ENCODE measurements around the gene FIBP.

Gene FIBP

GRCh38 chr11:65871811-65872548 lies 16.3 kb downstream of the FIBP start:
- Histone ChIP-seq H3K27me3 (ENCODE audit: insufficient read depth, insufficient read length) (no peaks in the 10 kb centered on the region), H3K4me3 (ENCODE audit: insufficient read length, low read depth) (peak overlapping the region; percentile 64), H3K4me1 (ENCODE audit: insufficient read depth, insufficient read length) (peaks cover 21% of the 10 kb centered on the region), H3K9me3 (ENCODE audit: insufficient read depth, low read length) (no peaks in the 10 kb centered on the region), H3K36me3 (ENCODE audit: insufficient read depth, insufficient read length, low read length) (peaks cover 41% of the 10 kb centered on the region), H3K9ac (ENCODE audit: insufficient read length, low read depth) (peak overlapping the region; percentile 68)
- DNase-seq (ENCODE audit: low read depth, low spot score) = no peak
- no peak for TF ChIP-seq ZNF274 (IDR thresholded peaks at IDR 0.05; ENCODE audit: low read depth, low read length)
- no peak for TF ChIP-seq SUZ12 (IDR thresholded peaks at IDR 0.05; ENCODE audit: extremely low read depth, insufficient read depth, insufficient read length)
- TF ChIP-seq YY1 (IDR thresholded peaks at IDR 0.05; ENCODE audit: insufficient read depth, insufficient read length) = no peak

GRCh38 chr11:65870706-65871681 lies 17.3 kb downstream of the FIBP start:
- H3K27me3 ChIP-seq (ENCODE audit: insufficient read depth, insufficient read length) = no peaks in the 10 kb centered on the region
- no peak for DNase-seq (ENCODE audit: low read depth, low spot score)
- TF ChIP-seq ZNF274 (IDR thresholded peaks at IDR 0.05; ENCODE audit: low read depth, low read length) (no peak), SUZ12 (IDR thresholded peaks at IDR 0.05; ENCODE audit: extremely low read depth, insufficient read depth, insufficient read length) (no peak), YY1 (IDR thresholded peaks at IDR 0.05; ENCODE audit: insufficient read depth, insufficient read length) (no peak)
- peaks cover 27% of the 10 kb centered on the region for H3K4me1 ChIP-seq (ENCODE audit: insufficient read depth, insufficient read length)
- peaks cover 51% of the 10 kb centered on the region for H3K36me3 ChIP-seq (ENCODE audit: insufficient read depth, insufficient read length, low read length)
- H3K9me3 ChIP-seq (ENCODE audit: insufficient read depth, low read length) = no peaks in the 10 kb centered on the region
- peak overlapping the region; percentile 68 for H3K9ac ChIP-seq (ENCODE audit: insufficient read length, low read depth)
- H3K4me3 ChIP-seq (ENCODE audit: insufficient read length, low read depth) = peak overlapping the region; percentile 64

- no peak overlapping the region for H3K9ac ChIP-seq (ENCODE audit: insufficient read length, low read depth)
Measured at GRCh38 chr11:65870307-65870658, 18.0 kb downstream of the FIBP start.

GRCh38 chr11:65869643-65870306 lies 18.5 kb downstream of the FIBP start:
- DNase-seq (ENCODE audit: low read depth, low spot score) = no peak
- TF ChIP-seq YY1 (IDR thresholded peaks at IDR 0.05; ENCODE audit: insufficient read depth, insufficient read length) (no peak), SUZ12 (IDR thresholded peaks at IDR 0.05; ENCODE audit: extremely low read depth, insufficient read depth, insufficient read length) (no peak), ZNF274 (IDR thresholded peaks at IDR 0.05; ENCODE audit: low read depth, low read length) (no peak)
- H3K36me3 ChIP-seq (ENCODE audit: insufficient read depth, insufficient read length, low read length) = peaks cover 63% of the 10 kb centered on the region
- H3K9ac ChIP-seq (ENCODE audit: insufficient read length, low read depth) = peak overlapping the region; percentile 17
- H3K9me3 ChIP-seq (ENCODE audit: insufficient read depth, low read length) = no peaks in the 10 kb centered on the region
- peaks cover 27% of the 10 kb centered on the region for H3K4me1 ChIP-seq (ENCODE audit: insufficient read depth, insufficient read length)
- H3K4me3 ChIP-seq (ENCODE audit: insufficient read length, low read depth) = no peak overlapping the region
- H3K27me3 ChIP-seq (ENCODE audit: insufficient read depth, insufficient read length) = no peaks in the 10 kb centered on the region

More at GRCh38 chr11:65870307-65870658, 18.0 kb downstream of the FIBP start:
- no peak for DNase-seq (ENCODE audit: low read depth, low spot score)
- Histone ChIP-seq H3K36me3 (ENCODE audit: insufficient read depth, insufficient read length, low read length) (peaks cover 58% of the 10 kb centered on the region), H3K4me3 (ENCODE audit: insufficient read length, low read depth) (no peak overlapping the region), H3K27me3 (ENCODE audit: insufficient read depth, insufficient read length) (no peaks in the 10 kb centered on the region), H3K9me3 (ENCODE audit: insufficient read depth, low read length) (no peaks in the 10 kb centered on the region), H3K4me1 (ENCODE audit: insufficient read depth, insufficient read length) (peaks cover 27% of the 10 kb centered on the region)
- TF ChIP-seq YY1 (IDR thresholded peaks at IDR 0.05; ENCODE audit: insufficient read depth, insufficient read length) (no peak), SUZ12 (IDR thresholded peaks at IDR 0.05; ENCODE audit: extremely low read depth, insufficient read depth, insufficient read length) (no peak)

- Histone ChIP-seq H3K36me3 (ENCODE audit: insufficient read depth, insufficient read length, low read length) (peaks cover 71% of the 10 kb centered on the region), H3K27me3 (ENCODE audit: insufficient read depth, insufficient read length) (no peaks in the 10 kb centered on the region), H3K9me3 (ENCODE audit: insufficient read depth, low read length) (no peaks in the 10 kb centered on the region), H3K4me1 (ENCODE audit: insufficient read depth, insufficient read length) (peaks cover 27% of the 10 kb centered on the region), H3K9ac (ENCODE audit: insufficient read length, low read depth) (no peak overlapping the region), H3K4me3 (ENCODE audit: insufficient read length, low read depth) (no peak overlapping the region)
- no peak for DNase-seq (ENCODE audit: low read depth, low spot score)
- TF ChIP-seq YY1 (IDR thresholded peaks at IDR 0.05; ENCODE audit: insufficient read depth, insufficient read length) (no peak), SUZ12 (IDR thresholded peaks at IDR 0.05; ENCODE audit: extremely low read depth, insufficient read depth, insufficient read length) (no peak), ZNF274 (IDR thresholded peaks at IDR 0.05; ENCODE audit: low read depth, low read length) (no peak)
Measured at GRCh38 chr11:65868907-65869306, 19.4 kb downstream of the FIBP start.

- Histone ChIP-seq H3K4me3 (ENCODE audit: insufficient read length, low read depth) (no peak overlapping the region), H3K4me1 (ENCODE audit: insufficient read depth, insufficient read length) (peaks cover 32% of the 10 kb centered on the region), H3K27me3 (ENCODE audit: insufficient read depth, insufficient read length) (no peaks in the 10 kb centered on the region), H3K9me3 (ENCODE audit: insufficient read depth, low read length) (no peaks in the 10 kb centered on the region), H3K9ac (ENCODE audit: insufficient read length, low read depth) (no peak overlapping the region), H3K36me3 (ENCODE audit: insufficient read depth, insufficient read length, low read length) (peaks cover 79% of the 10 kb centered on the region)
- TF ChIP-seq YY1 (IDR thresholded peaks at IDR 0.05; ENCODE audit: insufficient read depth, insufficient read length) (no peak), ZNF274 (IDR thresholded peaks at IDR 0.05; ENCODE audit: low read depth, low read length) (no peak), SUZ12 (IDR thresholded peaks at IDR 0.05; ENCODE audit: extremely low read depth, insufficient read depth, insufficient read length) (no peak)
- no peak for DNase-seq (ENCODE audit: low read depth, low spot score)
Measured at GRCh38 chr11:65868076-65868667, 20.1 kb downstream of the FIBP start.
